DMS 273 treated with DMSO at 0.1 percent for 48 hours (cell line): ENCODE data around the gene TMEM183A.

ENCODE experiments used
- DNase-seq: peaks from one replicate; lab custom pipeline; 2025; lab: John Stamatoyannopoulos, UW

Gene TMEM183A

DNA sequence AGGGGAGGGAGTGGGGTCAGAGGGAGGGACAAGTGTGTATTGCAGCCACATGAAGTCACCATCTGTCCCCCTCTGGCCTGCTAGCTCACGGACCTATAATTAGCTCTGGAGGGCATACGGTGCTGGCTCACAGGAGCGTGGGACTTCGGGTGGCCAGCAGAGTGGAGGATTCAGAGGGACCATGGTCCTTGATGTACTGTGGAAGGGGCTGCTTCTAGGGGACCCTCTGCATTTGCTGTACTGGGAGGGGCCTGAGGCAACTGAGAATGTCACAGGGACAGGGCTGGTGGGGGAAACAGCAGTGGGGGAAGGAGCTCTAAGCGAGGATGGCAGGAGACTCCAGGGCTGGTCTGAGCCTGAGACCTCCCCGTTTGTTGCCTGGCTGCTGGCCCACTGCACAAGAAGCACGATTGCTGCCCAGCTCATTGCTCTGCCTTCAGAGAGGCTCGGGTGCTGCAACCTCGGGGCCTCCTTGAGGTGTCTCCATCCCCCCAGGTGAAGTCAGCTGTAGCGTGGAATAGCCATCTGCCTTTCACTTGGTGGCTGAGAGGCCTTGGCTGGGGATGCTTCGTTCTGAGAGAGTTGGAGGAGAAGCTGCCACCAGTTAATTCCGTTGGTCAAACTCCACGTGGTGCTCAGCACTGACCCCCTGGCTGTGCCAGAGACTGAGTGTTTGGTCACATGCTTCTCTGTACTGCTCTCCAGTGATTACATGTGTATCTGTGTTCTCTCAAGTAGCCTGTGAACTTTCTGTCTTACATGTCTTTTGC is 21.8 kb downstream of the TMEM183A start:
- peak; percentile 63 for DNase-seq

DNA sequence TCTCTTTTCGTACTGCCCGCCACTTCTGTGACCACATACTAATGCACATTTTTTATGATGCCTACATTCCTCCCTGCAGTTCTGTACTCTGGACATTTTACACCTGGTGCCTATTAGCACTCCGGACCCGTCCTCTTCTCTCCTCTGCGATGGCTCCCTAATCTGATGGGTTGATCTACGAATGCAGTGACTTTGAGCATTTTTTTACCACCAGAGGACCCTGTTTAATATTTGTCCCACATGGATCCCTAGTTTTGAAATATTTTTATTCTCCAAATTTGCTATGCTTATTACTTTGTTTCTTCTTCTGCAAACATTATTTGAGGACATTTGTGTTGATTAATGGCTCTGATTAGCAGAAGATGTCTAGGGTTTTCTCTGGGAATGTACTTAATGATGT is 24.3 kb downstream of the TMEM183A start:
- no peak for DNase-seq

DNA sequence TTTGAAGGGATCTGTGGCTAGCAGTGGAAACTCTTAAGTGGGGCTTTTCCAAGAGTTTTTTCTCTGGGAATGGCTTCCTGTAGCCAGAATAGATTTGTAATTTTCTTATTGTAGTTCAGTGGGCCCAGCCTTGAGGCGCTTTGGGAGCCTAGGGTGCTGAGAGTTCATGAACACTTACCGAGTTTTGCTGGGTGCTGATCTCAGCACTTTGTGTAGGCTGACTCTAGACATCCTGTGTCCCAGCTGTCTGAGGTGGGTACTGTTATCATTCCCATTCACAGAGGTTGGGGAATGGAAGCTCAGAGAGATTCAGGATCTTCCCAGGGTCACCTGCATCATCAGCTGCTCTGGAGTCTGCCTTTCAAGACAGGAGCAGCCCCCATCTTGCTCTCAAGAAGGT is 26.1 kb downstream of the TMEM183A start:
- DNase-seq: no peak

DNA sequence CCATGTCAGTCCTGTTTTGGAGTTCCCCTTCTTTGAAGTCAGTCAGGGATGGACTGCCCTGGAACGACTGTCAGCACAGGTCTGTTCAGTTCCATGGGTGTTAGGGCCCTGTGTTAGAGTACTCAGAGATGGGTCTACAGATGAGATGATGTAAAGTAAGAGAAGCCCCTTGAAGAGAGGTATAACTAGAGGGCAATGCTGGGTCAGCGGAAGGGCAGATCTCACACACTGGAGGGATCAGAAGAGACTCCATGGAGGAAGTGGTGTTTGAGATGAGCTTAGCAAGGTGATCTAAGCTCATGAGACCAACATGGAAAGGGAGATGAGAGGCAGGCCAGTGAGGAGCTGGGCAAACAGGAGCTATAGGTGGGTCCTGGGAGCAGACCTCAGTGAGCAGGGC is 26.7 kb downstream of the TMEM183A start:
- no peak for DNase-seq

DNA sequence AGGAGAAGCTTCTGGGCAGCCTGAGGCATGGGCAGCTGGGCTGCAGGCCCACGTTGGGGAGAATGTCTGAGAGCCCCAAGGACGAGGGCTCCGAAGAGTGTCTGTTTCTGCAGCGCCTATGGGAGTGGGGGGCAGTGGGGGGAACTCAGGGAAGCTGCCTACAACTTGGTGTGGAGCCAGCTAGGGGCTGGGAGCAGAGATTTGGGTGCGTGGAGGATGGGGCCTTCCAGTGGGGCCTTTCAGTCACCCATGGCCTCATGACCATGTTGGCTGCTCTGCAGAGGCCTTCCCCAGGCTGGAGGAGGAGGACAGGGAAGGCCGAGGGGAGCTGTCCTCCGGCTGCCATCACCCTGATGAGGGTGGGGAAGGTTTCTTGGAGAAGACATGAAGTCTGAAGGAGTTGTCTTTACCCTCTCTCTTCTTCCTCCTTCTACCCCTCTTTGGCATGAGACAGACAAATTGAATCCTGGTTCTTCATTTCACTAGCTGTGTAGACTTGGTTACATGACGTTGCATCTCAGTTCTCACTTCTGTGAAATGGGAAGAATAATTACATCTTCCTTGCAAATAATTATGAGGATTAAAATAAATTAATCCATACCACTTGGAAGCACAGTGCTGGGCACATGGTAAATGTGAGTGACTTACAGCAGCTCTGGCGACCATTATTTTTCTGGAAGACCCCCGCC is 27.4 kb downstream of the TMEM183A start:
- no peak for DNase-seq

DNA sequence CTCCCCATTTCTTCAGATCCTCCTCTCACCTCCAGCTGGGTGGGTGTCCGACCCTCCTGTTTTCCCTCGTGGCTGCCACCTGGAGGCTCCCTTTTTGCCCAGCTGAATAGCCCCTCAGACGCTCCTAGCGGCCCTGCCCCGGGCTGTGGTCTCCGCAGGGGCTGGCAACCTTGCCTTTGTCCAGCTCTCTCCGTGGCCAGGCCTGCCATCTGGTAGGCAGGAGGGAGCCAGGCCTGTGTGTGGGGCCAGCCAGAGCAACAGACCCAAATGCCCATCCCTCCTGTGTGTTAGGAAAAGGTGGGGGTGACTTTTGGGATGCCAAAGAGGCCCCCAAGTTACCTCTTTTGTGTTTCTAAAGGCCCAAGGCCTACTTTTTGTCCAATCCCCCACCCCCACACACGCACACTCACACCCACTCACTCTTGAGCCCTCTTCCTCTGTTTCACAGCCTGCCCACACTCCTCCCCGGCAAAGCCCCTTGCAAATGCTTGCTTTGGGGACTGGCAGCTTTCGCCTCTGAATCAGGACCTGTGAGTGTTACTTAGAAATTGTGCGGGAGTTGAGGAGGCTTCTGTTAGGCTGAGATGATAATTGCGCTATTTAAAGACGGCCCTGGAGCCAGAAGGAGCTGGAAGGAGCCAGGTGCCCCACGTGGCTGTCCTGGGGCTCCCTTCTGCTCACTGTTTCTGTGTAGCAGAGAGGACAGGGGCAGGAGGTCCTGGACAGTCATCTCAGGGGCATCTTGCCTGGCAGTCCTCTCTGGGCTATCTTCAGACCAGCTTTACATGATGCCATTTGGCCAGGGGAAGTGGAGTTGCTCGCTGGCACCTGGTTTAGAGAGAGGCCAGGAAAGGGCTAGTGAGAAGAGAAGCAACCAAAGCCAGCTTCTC is 28.2 kb downstream of the TMEM183A start:
- DNase-seq: no peak

DNA sequence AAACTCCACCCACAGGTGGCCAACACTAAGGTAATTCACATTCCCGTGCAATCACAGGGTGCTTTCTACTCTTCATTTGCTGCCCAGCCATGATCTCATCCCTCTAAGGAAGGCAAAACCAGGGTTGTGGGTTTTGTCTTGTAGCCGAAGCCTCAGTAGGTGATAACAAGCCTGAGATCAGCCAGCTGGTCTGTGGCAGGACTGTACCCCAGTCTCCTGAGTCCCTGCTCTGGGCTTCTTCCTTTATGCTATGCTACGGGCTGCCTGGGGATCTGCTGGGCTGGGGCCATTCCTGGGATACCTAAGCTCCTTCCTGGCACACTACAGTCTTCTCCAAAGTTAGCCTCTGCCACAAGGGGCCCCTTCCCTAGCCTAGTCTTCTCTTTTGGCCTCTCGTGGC is 29.0 kb downstream of the TMEM183A start:
- no peak for DNase-seq

DNA sequence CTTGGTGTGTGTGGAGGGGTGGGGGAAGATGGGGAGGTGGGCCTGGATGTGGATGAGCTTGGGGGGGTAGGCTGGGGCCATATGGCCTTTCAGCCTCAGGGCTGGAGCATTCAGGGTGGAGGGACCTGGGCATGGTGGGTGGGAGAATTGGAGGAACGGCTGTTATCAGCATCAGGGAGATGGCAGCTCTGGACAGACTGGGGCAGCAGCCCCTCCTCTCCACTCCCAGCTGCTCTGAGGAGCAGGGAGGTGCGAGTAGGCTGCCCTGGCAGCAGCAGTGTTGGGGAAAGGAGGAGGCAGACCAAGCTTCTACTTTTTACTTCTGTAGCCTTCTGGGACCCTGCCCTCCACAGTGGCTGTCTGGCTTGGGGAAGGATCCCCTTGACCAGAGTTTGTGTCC is 29.4 kb downstream of the TMEM183A start:
- peak; percentile 42 for DNase-seq

DNA sequence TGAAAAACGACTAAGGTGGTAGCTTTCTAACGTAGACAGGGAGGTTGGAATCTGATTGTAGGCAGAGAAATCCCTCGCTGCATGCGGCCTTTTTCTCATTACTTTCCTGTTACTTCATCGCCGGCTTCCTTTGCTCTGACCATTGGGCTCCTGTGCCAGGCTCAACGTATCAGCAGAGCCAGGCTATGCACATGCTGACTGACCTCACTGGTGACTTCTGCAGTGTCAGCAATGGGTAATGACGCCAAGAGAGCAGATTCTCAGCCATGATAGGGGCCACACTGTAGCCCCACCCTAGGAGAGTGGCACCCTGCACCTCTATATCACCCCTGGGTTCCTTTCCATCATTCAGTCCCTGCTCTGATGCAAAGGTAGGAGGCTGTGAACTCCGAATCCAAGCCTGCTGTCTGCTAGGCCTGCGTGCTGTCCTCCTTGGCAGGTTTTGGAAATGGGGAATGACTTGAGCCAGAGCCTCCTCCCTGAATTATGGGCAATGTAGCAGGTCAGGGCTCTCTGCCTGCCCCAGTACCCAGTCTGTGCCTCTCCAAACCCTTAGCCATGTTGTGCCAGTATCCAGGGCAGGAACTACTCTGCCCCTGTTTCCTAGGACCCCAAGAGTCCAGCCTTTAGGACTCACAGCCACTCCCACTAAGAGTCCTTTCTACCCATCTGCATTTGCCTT is 30.5 kb downstream of the TMEM183A start:
- DNase-seq: no peak

DNA sequence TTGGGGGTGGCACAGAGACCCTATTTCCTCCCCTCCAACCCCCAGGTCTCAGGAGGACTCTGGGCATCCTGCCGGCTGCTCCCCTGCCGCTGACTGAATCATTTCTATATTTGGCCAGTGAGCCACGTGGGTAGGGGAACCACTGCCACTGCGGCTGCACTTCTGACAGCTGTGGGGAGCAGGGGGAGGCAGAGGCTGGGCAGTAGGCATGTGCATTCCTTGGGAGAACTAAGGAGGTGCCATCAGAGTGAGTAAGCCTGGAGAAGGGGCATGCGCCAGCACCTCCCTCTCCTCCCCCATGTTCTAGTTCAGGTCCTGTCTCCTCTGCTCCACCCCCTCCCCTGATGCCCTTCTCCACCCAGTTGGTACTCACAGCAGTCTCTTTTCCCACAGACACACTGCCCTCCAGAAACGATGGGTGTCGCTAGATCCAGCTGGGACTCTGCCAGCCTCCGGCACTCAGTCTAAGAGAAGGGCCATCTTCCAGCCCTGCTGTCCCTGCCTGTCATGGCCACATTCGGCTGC is 31.1 kb downstream of the TMEM183A start:
- DNase-seq: peak; percentile 30

DNA sequence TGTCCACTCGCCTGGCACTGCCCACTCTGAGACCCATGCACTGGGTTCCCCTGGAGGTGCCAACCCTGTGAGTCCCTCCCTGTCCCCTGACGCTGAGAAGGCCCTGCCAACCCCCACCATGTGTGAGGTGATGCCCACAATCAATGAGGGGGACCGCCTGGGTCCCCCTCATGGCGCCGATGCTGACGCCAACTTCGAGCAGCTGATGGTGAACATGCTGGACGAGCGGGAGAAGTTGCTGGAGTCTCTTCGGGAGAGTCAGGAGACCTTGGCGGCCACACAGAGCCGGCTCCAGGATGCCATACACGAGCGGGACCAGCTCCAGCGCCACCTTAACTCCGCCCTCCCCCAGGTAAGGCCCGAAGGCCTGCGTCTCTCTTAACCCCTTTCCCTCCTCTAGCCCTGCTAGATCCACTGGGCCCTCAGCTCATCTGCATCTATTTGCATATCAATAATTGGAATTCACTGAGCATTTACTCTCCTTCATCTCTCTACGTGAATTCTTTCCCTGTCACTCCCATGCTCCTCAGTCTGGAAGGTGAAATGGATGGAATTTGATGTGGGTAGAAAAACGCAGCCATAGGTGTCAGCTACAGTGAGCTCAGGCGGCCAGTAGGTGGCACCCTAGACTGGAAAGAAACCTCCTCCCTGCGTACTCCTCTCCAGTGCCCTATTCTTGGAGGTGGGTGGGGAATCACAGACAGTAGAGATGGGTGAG is 31.9 kb downstream of the TMEM183A start:
- peak; percentile 27 for DNase-seq

DNA sequence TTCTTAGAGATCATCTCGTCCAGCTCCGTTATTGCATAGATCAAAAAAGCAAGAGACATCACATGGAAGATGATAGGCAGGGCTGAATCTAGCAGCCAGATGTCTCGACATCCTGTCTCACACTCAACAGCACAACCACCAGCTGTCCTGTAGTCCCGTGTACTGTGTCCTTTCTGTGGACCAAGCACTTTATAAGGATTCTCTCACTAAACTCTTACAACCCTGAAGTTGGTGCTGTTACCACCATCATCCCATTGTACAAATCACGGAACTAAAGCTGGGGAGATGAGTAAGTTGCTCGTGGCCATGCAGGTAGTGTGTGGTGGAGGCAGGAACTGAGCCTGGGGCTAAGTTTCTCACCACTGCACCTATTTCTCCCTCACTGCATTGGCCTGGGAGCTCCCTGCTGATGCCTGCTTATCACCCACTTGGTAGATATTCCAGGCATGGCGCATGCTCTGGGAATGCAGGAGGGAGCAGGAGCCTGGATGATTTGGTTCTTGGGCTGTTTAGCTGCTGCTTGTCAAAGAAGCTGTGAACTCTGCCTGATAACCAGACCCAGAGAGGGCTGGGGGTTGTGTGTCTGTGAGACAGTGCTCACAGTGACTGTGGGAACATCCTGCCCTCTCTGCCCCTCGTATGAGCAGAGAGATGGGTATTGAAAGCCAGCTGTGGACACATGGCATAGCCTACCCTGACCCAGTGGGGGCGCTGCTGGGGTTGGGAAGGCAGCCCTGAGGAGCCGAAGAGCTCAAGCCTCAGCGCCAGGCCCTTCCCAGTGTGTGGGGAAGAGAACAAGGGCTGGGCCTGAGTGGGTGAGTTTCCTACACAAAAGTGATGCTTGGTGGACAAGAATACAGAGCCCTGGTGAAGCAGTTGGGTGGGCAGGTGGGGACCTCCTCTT is 32.7 kb downstream of the TMEM183A start:
- no peak for DNase-seq

DNA sequence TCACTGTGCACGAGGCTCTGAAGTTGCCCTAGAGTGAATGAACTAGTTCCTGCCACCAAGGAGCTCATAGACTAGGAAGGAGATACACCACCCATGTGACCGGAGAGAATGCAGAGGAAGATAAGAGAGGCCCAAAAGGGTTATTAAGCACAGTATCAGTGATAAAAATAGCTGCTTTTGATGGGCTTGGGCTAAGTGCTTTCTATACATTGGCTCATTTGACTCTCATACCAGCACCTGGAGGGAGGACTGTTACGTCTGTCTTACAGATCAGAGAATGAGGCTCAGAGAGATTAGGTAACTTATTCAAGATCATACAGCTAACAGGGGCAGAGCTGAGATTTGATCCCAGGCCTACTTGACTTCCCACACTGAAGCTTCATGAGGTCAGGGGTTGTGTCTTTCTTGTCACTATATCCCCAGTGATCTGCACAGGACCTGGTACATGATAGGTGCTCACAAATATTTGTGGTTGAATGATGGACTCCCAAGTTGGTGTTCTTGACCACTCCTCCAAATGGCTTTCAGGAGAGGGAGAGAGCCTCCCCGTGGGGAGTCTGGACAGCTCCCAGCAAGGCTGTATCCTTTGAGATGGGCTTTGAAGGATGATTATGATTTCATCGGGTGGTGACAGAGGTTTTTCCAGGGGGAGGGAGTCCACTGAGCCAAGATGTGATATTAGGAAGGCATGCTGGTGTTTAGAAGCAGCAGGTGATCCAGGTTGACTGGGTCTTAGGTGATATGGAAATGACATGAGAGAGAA is 33.5 kb downstream of the TMEM183A start:
- no peak for DNase-seq

DNA sequence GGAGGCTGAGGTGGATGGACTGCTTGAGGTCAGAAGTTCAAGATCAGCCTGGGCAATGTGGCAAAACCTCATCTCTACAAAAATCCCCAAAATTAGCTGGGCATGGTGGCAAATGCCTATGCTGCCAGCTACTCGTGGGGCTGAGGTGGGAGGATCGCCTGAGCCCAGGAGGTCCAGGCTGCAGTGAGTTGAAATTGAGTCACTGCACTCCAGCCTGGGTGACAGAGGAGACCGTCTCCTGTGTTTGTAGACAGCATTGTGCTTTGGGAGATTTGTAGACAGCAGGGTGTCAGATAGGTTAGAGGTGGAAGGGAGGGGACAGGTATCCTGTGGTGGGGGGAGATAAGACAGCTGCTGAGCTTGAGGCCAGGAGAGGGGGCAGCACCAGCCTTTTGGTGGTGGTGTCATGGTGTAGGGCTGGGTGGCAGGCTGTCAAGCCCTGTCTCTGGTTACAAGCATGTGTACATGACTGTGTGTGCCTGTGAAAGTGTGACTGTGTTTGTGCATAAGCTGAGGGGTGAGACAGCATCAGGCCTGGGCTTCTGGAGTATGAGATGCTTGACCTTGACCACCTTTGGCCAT is 34.3 kb downstream of the TMEM183A start:
- no peak for DNase-seq

DNA sequence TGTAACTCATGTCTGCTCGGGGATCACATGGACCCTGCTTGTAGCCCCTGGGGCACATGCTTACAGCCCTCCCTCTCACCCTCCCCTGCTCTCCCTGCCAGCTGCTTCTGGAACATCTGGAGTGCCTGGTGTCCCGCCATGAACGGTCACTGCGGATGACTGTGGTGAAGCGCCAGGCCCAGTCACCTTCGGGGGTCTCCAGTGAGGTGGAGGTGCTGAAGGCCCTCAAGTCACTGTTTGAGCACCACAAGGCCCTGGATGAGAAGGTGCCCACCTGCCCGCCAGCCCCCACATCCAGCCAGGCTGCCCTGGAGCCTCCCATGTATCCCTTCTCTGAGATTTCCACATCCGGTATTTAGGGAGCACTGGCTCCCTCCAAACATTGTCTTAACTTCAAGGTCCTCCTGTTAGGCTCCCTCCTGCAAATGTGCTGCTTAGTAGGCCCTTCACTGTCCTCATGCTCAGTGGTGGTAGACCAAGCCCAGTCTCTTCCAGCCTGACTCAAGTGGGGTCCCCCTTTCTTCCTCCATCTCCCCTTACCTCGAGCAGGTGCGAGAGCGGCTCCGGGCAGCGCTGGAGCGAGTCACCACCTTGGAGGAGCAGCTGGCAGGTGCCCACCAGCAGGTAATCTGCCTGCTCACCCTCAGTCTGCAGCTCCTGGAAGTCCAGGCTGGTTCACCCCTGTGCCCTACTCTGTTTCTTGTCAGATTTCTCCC is 36.8 kb downstream of the TMEM183A start:
- DNase-seq: no peak

DNA sequence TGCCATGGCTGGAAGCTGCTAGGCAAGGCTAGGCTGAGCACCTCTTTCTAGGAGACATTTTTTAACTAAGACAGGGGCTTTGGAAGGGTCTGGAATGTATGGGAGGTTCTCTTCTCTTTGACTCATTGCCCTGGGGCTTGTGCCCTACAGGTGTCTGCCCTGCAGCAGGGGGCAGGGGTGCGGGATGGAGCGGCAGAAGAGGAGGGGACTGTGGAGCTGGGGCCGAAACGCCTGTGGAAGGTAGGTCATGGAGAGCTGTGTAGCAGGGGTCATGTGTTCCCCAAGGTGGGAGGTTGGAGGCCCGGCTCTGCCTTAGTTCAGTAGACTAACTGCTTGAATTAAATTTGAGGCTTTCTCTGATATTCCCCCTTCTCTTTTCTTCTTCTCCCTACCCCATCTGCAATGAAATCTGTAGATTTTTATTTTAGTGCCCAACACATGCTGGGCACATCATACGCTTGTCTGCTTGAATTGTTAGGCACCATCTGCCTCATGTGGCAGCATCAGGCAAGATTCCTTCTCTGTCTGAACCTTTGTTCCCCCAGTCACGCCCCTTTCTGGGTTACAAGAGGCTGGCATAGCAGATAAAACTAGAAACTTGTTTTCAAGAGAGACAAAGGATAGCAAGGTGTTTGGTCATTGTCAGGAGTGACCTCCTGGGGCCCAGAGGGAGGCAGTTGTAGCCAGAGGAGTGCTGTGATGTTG is 37.5 kb downstream of the TMEM183A start:
- DNase-seq: no peak

DNA sequence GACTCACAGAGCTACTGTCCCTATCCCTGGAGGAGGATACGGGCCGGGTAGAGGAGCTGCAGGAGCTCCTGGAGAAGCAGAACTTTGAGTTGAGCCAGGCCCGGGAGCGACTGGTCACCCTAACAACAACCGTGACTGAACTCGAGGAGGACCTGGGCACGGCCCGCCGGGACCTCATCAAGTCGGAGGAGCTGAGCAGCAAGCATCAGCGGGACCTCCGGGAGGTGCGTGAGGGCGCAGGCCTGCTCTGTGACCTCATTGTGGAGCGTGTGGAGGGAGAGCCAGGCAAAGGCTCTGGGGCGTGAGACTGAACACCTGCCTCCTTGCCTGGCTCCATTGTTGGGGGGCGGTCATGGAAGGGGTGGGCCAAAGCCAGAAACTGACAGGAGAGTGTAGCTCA is 38.2 kb downstream of the TMEM183A start:
- no peak for DNase-seq
